GM03348 (cell line): ENCODE data around the gene CCDC51.

ENCODE experiments used
- DNase-seq: peaks from one replicate; pipeline ENCODE4 v3.0.0; 2012; ENCODE audit warnings: low spot score

The CCDC51 gene

GRCh38 chr3:48419149-48419548 is 20.8 kb downstream of the CCDC51 start:
- no peak for DNase-seq

GRCh38 chr3:48418651-48419050 is 21.3 kb downstream of the CCDC51 start:
- DNase-seq: no peak

- DNase-seq: no peak
Observed at GRCh38 chr3:48418140-48418539, 21.8 kb downstream of the CCDC51 start.

- DNase-seq: no peak
Observed at GRCh38 chr3:48417529-48418108, 22.3 kb downstream of the CCDC51 start.

- DNase-seq: no peak
Observed at GRCh38 chr3:48416546-48416945, 23.4 kb downstream of the CCDC51 start.

GRCh38 chr3:48416091-48416505 is 23.8 kb downstream of the CCDC51 start:
- no peak for DNase-seq

GRCh38 chr3:48415251-48415953 is 24.5 kb downstream of the CCDC51 start:
- DNase-seq: no peak

GRCh38 chr3:48414376-48415250 is 25.3 kb downstream of the CCDC51 start:
- DNase-seq: no peak

- DNase-seq: no peak
Observed at GRCh38 chr3:48413611-48414010, 26.3 kb downstream of the CCDC51 start.

- no peak for DNase-seq
Observed at GRCh38 chr3:48413086-48413485, 26.8 kb downstream of the CCDC51 start.

GRCh38 chr3:48412375-48413001 is 27.4 kb downstream of the CCDC51 start:
- DNase-seq: no peak

GRCh38 chr3:48411606-48412374 is 28.1 kb downstream of the CCDC51 start:
- no peak for DNase-seq

GRCh38 chr3:48411041-48411588 is 28.8 kb downstream of the CCDC51 start:
- no peak for DNase-seq

GRCh38 chr3:48410205-48411040 is 29.5 kb downstream of the CCDC51 start:
- no peak for DNase-seq

- DNase-seq: no peak
Observed at GRCh38 chr3:48409291-48410201, 30.4 kb downstream of the CCDC51 start.

- no peak for DNase-seq
Observed at GRCh38 chr3:48408823-48409281, 31.1 kb downstream of the CCDC51 start.

- no peak for DNase-seq
Observed at GRCh38 chr3:48407542-48408099, 32.3 kb downstream of the CCDC51 start.

- no peak for DNase-seq
Observed at GRCh38 chr3:48406443-48407431, 33.2 kb downstream of the CCDC51 start.
